Retina (tissue), 1 donor: ENCODE results near the gene RERE.

Source experiments
- DNase-seq: peaks from one replicate; pipeline ENCODE4 v3.0.0-alpha.2; 2016

Gene RERE

DNA sequence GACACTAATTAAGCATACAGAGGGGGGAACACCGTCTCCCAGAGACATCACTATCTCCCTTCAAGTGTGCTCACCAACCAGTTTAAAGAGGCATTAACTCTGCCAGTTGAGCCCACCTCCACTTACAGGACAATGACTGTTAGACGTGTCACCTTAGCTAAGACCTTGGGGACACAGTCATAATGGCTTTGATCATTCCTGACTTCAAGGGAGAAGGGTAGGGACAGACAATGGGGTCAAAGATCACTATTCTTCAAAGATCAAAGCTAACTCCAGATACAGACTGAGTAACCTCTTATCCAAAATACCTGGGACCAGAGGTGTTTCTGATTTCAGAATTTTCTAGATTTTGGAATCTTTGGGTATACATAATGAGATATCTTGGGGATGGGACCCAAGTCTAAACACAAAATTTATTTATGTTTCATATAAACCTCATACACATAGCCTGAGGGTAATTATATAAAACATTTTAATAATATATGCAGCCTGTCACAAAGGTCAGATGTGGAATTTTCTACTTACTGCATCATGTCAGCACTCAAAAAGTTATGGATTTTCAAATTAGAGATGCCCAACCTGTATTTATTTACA, 253.4 kb downstream of the RERE start:
- no peak for DNase-seq

DNA sequence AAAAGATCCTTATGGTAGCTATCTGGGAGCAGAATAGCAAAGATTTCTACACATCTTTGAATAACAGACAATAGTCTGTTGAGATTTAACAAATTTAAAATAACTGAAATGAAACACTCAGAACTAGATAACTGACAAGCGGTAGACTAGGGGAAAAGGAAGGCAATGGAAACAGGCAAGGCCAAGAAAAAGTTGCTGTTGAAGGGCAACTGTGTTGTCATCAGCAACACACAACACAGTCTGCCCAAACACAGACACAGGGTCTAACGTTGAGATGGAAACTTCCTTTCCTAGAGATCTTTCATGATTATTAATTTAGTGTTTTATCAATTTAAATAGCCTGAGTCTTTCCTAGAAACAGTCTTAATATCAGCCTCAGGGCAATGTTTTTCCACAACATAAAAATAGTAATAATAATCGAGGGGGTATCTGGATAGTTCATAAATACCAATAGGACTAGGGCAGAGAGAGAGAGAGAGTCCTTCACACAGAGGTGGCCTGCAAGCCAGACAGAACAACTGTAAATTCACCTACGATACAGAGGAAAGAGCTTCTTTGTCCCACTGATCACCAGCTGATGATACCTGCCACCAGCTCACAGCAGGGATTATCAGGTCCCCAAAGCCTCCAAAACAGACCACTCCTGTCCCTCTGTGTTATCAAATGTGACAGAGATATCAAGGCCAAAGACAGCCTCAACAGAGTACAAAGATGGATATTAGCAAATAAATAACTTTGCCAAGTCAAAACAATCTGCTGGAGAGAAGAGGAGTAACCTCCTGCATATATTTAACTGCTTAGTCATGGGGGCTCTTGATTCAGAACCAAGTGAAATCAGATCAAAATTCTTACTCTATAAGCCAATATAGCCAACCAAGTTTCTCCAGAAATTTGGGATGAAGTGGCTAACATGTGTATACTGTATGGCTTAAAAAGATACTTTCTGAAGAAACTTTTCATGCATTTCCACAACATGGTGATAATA, 254.3 kb downstream of the RERE start:
- DNase-seq, result no peak

DNA sequence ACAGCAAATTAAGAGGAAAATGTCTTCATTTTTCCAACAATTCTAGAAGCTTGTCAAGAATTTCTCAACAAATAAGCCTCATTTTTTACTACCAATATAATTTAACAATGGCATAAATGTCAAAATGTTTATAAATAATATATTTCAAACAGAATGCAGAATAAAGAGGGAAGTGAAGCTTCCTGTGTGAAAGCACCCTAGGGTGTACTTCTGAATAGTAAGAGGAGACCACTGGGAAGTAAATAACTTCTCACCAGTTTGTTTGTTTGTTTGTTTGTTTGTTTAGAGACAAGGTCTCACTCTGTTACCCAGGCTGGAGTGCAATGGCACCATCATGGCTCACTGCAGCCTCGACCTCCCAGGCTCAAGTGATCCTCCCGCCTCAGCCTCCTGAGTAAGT, 255.2 kb downstream of the RERE start:
- no peak for DNase-seq

DNA sequence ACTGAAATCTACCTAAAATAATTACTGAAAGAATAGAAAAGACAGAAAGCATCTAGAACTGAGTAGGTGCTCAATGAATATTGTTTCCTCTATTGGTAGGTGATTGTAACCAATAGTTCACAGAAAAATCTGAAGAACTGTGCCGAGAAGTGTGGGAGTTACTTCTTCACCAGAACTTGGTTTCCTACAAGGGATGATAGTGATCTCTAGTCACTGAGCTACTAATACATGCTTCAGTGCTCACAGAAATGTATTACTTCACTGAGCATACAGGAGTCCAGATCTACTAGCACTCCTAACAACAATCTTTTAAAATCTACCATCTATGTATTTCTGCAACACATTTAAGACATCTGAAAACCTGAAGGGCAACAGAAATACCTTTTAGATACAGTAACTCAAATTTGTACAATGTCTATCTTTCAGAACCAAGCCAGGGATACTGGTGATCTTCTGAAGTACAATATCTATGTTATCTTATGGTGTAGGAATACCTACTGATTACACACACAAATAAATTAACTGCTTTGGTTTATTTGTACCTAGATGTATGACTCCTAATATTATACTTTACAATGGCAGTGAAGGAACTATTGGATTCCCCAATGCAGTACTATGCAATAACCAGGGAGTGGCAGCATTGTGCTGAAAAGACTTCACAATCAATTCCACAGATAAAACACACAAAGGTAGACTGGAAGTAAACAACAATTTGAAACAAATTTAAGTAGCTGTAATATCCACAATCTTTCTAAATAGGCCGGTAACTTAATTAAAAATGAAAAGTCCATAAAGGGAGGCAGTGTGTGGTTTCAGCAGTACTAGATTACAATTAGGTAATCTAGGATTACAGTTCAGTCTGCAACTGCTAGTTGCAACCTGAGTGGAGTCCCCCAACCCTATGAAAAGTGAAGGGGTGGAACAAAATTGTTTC, 256.6 kb downstream of the RERE start:
- peak; percentile 49 for DNase-seq

DNA sequence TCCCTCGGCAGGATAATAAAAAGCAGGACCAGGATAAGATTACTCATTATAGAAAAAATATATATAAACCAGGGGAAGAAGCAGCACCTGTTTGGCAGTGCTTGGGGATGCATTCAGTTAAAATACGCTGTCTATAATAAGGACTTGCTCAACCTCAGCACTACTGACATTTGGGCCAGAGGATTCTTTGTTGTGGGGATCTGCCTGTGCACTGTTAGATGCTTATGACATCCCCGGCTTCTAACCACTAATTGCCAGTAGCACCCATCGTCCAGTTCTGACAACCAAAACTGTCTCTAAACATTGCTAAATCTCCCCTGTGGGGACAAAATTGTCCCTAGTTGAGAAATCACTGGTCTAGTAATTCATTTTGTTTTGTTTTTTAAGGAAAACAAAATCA, 257.4 kb downstream of the RERE start:
- DNase-seq, result no peak

DNA sequence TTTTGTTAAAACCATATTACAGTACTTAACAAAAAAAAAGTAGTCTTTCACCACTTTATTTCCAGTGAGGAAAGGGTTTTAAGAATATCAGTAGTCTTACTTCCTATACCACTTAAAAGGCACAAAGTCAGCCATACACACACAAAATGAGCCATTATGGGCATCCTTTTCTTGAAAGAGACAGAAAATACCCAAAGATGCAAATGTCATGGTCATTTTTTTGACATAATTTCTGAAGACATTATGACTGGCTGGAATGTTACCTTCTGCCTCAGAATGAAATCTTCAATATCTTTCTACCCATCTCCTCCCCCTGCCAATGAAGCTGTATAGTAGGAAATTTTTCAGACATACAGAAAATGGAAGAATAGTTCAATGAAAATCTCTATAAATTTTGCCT, 261.9 kb downstream of the RERE start:
- no peak for DNase-seq

DNA sequence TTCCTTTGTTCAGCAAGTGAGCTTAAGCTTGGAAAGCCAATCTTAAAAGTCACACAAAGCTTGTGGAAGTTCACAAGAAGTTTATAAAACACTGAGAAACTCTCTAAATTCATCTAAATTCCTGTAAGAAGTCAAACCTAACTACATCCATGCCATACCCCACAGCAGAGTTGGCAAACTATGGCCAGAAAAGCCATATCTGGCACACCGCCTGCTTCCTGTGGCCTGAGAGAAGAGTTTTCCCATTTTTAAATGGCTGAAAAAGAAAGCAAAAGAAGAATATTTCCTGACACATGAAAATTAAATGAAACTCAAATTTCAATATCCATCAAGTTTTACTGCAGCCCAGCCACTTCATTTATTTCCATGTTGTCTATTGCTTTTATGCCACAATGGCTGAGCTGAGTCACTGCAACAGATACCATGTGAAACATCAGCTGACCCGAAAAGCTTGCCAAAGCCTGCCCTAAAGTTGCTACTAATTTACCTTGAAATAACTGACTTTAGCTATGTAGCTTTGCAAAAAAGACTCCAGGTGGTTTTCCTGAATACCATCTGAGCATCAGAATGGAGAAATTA, 262.4 kb downstream of the RERE start:
- no peak for DNase-seq

DNA sequence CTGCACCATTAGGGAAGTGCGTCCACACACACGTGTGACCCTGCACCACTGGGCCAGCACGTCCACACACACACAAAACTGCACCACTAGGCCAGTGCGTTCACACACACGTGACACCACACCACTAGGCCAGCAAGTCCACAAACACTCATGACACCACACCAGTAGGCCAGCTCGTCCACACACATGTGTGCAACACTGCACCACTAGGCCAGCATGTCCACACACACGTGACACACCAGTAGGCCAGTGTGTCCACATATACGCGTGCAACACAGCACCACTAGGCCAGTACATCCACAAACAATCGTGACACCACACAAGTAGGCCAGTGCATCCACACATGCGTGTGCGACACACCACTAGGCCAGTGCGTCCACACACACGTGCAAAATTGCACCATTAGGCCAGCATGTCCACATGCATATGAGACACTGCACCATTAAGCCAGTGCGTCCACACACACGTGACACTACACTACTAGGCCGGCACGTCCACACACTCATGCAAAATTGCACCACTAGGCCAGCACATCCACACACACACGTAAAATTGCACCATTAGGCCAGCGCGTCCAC, 264.5 kb downstream of the RERE start:
- peak; percentile 15 for DNase-seq

DNA sequence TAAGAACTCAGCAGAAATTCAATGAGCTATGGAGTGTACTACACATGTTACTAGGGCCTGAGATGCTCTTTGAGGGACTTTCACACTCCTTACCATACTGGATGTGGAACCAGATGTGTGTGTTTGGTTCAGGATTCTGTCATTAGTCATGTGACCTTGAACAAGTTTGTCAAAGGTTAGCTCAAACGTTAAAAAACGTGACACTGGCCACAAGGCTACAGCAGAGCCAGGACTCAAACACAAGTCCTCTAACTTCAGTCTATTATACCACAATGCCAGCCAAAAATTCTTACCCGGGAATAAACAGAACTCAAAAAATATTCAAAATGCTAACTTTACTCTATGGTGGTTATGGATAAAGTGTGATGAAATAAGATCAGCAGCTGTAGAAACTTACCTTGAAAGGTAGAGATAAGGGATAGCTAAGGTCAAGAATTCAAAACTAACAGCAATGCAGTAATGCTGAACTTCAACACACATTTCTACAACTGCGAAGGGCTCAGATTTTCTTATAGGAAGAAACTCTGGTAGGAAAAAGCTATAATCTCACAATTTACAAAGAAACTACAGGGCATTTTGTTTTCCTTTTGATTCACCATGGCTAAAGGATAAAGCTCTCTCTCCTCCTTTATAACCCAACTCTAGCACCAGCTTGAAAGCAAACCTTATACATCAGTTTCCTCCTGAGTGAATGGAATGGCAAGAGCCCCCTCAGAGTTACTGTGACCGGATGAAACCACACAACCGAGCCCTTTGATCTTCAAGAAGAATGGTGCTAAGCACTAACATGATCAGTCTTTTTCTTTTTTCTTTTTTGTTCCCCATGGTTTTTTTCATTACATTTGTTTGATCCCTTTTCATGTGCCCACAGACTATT, 265.6 kb downstream of the RERE start:
- DNase-seq, result no peak

DNA sequence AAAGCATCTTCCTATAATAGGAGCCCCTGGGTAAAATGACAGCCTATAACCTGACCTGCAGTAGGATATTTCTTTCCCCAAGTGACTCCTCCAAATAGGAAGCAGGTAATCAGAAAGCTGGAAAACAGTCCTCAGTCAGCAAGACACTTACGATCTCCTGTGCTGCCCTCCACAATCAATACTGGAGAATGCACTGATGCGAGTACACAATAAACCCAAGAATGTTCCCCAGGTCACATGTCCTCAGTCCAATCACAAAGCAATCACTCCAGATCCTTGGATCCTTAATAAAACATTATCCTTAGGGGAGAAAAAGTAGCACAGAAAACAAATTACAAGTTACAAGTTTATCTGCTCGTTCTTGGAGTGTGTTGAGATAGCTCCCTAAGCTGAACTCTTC, 266.4 kb downstream of the RERE start:
- peak; percentile 21 for DNase-seq

DNA sequence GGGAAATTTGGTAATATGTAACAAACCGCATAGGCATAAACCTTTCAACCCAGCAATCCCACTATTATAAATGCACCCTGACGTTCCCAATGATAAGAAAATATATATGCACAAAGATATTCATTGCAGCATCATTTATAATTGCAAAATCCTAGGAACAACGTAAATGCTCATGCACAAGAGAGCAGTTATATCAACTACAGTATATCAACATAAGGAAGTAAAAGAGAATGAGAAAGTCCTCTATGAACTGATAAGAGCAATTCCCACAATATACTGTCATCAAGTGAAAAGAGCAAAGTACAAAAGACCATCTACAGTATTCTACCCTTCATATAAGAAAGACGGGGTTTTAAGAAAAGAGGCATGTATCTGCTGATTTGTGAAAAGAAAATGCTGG, 269.6 kb downstream of the RERE start:
- DNase-seq, result no peak

DNA sequence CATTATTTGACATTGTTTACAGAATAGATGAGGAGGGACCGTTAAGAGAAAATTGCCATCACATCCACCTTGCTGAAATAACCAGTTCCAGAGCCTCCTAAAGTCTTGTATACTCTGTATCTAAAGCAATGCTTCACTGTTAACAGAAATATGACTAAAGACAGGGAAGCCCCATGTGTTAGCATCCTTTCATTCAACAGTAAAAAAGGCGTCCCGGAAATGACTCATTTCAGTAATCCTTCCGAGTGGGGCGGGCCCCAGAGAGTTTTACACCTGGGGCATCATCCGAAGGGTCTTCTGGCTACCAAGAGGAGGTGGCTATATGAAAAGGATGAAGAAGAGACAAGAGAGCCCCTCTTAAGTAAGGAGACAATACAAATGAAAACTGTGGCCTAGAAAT, 272.4 kb downstream of the RERE start:
- no peak for DNase-seq

DNA sequence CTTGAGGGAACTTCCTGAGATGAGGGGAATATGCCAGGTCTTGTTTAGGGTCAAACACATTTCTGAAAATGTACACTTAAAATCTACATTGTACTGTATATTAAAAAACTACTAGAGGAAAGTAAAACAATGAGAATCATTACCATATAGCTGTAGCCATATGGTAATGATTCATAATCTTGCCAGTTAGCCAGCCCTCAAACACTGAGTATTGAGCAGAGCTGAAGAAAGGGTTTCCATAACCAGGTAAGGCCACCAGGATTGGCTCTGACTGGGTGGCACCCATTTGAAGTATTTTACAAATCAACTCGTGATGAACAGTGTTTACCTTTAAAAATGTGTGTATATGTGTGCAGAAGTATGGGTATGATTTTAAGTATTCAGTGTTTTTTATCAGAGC, 272.8 kb downstream of the RERE start:
- no peak for DNase-seq

DNA sequence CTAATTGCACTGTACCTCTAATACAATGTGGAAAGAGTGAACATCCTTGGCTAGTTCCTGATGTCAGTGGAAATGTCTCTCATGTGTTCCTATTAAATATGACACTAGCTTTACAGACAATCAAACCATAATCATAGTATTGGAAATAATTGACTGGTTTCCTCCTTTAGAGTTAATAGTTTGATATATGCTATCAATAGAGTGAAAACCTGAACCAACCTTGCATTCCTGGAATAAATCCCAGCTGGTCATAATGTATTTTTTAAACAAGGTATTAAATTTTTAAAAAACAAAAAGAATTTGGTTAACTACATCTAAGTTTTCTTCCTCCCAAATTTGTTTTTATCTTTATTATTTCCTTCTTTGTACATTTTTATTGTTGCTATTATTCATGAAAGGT, 273.5 kb downstream of the RERE start:
- no peak for DNase-seq

DNA sequence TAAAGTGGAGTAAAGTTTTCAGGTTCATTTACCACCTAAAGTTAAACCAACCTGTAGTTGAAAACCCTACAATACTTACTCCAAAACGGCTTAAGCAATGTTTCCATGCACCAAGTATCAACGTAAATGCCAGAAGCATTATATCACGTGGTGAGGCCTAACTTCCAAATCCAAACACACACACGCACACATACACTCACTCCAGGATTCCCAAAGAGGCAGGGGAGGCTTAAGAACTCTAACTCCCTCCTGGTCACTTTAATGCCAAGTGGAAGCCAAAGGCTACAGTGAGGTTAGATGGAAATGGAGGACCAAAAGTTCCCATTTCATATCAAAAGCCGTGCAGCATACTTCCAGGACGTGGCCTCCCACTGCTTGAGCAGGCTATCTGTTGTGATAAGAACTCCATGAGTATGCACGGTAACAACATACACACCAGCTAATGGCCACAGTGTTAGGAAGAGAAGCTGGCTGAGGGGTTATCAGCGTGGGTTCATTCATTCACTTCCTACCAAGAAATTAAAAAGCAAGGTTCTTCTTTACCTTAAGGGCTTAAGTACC, 275.4 kb downstream of the RERE start:
- DNase-seq, result no peak

DNA sequence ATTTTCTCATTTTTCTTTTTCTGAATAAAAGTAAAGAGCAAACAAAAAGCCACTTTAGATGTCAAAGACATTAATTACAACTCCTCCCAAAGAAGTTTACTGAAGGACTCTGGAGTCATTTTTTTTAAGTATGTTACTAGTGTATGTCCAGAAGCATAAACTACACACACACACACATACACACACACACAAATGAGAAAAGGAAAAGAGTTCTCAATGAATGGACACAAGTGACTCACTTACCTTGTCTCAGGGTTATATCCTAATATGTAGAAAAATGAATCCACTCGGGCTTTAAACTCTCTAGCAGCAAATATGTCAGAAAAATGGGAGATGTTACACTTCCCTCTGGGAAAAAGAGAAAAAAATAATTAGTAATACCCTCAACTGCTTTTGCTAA, 276.5 kb downstream of the RERE start:
- no peak for DNase-seq

DNA sequence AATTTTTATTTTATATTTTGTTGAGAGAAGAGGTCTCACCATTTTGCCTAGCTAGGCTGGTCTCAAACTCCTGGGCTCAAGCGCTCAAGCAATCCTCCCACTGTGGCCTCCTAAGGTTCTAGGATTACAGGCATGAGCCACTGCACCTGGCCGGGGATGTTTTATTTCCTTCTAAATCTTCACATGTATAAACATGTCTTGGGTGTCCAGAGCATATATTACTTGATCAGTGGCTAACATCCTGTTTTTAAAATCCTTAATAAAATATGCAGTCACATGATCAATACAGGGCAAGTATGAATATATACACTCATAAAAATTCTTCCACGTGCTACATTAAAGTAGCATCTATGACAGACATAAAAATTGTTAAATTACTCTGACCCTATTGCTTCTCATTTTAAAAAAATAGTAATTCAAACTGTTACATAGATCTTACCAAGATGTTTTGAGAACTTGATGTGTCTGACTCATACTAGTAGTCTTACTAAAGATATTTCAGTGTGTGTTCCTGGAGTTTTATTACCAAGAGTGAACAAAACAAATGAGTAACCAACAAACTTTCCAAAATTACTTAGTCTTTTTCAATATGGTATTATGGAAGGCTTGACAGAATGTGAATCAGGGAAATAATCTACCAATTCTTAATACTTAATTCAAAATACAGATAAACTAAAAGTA, 277.0 kb downstream of the RERE start:
- no peak for DNase-seq

DNA sequence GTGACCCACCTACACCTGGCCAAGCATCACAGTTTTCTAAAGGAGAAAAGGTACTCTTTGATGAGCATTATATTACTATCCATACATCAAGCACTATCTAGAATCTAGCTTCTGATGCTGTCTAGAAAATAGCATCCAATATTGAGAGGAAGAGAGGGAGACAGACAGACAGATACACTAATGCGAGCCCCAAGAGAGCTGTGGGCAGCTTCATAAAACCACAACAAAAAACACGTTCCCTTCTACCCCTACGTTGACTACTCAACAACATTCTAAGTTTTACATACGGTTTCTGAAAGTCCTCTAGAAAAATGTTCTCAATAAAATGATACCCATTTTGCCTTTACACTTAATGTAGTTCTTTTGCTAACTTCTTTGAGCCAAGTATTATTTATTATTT, 277.8 kb downstream of the RERE start:
- no peak for DNase-seq

DNA sequence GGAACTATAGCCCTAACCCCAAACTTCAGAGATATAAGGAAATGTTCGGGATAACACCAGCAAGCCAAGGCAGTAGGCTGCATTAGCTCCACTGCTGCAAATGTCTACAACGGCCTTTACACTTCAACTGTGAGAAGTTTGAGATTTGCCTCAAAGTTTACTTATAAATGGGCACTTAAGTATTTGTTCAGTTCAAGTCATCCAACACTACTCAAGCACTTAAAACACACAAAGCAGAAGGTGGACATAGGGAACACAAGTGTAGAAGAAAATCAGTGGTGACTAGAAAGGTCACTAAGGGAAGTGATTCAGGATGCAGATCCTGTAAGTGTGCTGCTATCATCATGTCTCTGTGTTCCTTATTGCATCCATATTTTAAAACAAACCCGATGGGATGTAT, 278.9 kb downstream of the RERE start:
- DNase-seq, result no peak

DNA sequence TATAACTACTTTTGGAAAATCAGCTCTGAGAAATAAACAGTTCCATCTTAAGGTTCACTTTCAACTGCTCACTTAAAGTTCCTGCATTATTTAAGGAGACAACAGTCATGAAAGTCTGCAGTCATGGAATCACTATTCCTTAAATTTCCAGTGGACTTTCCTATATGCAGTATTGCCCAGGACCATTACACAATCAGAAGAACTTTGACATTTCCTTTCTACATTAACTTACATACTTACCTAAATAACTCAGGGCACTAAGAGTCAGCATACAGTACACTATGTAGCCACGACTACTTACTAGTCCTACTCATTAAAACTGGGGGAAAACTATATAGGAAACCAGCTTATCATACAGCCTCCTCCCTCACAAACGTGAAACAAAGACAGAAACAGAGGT, 279.4 kb downstream of the RERE start:
- no peak for DNase-seq

DNA sequence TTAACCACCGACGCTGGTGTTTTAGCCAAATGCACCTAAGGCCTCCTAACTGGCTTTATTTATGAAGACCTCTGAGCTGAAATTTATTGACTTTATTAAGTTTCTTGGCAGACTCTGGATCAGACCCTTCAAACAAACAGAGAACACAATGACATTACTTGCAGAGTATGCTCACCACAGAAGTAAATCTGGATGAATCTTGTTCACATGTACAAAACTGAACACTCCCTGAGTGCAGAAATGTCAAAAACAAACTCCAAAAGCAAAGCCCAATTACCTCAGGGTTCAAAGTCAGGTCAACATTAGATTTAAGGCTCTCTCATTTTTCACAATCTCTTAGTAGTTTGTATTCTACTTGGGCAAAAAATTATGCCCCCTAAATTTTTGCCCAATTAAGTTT, 280.9 kb downstream of the RERE start:
- no peak for DNase-seq
